GM18502 (cell line): Measurements from ENCODE around the gene ADGRL1.

Experiments used
- ATAC-seq: cut with Tn5 transposase; IDR thresholded peaks from one replicate; pipeline ENCODE4 v1.9.1; 2021; ENCODE audit warnings: mild to moderate bottlenecking; ENCODE audit not compliant: unreplicated experiment, poor library complexity

ADGRL1 gene

DNA sequence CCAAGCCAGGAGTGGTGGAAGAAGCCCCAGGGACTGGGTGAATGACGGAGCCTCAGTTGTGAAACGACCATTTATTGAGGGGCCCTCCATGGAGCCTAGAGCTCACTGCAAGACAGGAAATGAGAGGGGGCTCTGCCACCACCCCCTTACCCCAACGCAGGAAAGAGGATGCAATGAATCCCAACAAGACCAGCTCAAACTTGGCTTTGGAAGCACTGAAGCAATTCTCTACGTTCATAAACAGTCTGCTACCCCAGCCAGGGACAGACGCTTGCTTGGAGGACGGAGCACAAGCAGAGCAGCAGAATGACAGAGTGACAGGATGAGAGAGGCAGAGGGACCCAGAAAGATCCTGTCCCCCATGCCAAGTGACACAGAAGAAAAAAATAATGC lies 89.4 kb downstream of the ADGRL1 start:
- ATAC-seq = no peak

DNA sequence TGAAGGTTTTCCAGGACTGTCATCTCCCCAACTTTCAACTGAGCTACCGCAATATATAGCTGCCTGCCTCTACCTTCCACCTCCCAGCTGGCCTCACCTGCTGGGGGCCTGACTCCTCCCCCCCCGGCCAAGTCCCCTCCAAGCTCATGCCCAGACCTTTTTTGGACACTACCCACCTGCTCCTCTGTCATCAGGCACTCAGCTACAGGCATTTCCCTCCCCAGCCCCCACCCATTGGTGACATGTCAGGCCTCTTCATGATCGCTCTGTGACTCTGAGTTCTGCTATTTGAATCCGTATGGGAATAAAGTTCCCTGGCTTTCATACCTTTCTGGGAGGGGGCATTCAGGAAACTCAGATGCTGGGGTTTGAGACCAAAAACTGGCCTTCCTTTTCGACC lies 90.2 kb downstream of the ADGRL1 start:
- no peak for ATAC-seq

DNA sequence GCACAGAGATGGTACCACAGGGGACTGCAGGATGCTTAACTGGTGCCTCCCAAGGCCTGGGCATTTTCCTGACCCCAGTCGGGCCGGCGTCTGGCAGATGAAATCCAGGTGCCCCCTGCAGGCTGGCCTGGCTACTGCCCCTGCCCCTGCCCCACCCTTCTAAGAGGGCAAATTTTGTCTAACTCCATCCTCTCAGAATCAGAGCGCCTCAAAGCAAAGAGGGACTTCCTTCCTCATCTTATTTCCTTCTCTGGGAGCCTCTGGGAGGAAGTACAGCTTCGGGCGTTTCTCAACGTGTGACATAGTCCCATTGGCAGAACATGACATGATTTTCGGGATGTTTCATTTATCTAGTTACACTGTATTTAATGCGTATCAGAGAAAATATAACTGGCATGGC lies 91.1 kb downstream of the ADGRL1 start:
- no peak for ATAC-seq

DNA sequence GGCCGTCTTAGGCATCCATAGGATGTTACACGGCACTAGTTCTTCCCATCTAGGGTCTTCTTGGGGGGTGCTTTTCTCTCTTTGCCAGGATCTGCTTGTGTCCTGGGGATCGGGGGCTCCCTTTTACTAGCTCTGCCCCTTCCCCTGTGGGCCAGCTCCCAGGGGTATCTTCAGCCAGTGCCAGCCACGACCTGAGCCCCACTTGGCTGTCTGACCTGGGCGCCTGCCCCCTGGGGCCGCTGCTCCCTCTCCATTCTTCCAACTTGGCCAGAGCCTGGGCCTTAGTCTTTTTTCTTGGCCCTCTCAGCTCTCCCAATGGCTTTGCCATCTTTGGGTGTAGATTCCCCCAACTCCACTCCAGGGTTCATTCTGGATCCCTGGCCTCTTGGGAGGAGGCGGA lies 91.5 kb downstream of the ADGRL1 start:
- no peak for ATAC-seq

DNA sequence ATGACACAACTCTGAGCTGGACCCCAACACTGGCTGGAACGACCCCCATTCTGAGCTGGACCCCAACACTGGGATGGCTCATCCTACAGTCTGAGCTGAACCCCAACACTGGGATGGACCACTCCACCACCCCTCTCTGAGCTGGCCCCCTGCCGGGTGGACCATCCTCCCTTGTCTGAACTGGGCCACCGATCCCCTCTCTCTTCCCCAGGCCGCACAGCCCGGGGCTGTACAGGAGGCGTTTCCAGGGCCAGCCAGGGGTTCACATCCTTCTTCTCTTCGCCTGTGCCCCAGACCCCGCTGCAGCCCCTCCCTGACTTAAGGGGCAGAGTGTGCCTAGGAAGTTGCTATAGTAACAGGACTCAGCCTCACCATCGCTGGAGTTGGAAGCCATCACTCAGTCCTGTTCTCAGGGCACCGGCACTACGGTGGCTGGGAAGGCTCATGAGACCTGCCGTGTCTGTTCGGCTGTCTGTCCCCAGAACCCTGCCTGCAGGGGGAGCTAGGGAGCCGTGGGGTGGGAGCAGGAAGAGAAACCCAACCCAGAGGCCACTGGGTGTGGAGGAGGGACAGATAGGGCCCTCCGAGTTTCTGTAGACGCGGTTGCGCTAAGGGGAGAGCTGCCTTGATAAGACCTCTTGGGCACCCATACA lies 92.1 kb downstream of the ADGRL1 start:
- ATAC-seq = no peak

DNA sequence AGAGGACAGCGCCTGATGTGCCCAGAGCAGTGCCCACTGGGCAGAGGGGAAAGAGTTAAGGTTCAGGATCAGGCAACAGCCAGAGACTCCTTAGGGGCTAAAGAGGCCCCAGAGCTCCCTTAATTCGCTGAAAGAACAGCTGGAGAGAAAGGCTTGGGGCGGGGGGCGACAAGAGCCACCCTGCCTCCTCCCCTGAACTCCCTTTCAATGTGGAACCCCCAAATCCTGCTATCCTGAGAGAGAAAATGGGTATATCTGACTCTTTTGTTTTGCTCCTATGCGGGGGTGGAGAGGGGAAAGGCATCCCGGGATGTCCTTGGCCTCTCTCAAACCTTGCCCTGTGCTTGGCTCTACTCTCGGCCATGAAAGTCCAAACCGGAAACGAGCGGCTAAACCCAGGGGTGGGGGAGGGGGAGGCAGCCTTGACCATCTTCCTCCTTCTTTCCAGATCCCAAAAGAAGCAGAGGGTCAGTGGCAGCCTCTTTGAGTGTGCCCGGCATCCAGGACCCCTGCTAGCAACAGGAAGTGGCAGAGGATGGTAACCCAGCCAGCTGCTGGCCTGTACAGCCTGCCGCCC lies 93.1 kb downstream of the ADGRL1 start:
- no peak for ATAC-seq

DNA sequence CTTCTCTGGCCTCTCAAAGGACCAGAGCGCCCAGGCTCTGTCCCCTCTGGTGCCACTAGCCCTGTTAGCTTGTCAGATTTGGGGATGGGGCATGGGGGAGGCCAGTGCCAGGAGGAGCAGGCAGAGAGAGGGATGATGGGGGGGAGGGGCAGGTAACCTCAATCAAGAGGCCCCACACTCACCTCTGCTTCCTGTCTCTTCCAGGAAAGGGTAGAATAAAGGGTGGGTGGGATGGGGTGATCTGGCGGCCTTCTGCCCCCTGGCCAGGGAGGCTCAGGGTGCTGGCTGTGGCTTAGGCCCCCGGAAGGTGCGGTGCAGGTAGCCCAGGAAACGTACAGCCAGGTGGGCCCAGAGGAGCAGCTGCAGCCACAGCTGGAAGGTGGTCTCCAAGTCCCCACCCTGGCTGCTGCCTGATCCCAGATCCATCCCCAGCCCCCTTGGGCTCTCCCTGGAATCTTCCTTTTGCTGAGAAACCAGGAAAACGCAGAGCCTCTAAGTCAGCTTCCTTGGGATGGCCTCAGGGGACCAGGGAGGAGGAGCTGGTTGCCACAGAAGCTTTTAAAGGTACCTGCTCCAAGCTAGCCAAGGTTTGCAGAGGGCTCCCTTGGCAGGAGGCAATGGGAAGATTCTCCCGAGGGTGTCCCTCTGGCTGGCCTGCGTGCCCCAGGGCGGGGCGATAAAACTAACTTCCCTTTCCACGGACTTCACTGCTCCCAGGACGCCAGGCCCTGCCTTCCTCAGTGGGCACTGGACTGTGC lies 93.7 kb downstream of the ADGRL1 start:
- ATAC-seq = no peak

DNA sequence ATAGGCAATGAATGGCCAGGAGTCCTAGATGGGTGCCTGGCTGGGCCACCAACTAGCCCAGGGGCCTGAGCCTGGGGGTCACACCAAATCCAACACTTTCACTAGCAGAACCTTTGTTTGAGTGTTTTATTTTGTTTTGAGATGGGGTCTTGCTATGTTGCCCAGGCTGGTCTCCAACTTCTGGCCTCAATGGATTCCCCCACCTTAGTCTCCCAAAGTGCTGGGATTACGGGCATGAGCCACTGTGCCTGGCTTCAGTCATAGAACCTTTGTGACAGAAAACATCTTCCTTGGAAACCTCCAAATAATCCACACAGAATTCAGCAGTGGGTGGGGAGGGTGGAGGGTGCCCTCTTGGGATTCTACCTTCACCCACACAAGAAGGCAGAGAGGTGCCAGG lies 94.5 kb downstream of the ADGRL1 start:
- ATAC-seq = no peak

DNA sequence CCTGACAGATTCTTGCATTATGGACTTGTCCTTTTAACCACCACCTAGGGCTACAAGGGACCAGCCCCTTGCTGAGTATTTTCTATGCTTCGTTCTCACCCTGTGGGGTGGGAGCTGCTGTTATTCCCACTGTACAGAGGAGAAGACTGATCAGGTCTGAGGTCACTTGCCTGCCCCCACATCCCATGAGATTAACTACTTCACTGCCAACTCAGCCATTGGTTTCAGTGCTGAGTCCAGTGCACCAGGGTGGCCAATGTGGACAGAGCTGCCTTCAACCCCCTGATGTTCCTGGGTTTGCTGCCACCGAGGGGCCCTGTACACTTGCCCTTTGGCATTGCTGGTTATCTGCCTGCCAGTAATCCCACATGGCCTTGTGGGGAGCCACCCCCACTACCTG lies 95.3 kb downstream of the ADGRL1 start:
- no peak for ATAC-seq

DNA sequence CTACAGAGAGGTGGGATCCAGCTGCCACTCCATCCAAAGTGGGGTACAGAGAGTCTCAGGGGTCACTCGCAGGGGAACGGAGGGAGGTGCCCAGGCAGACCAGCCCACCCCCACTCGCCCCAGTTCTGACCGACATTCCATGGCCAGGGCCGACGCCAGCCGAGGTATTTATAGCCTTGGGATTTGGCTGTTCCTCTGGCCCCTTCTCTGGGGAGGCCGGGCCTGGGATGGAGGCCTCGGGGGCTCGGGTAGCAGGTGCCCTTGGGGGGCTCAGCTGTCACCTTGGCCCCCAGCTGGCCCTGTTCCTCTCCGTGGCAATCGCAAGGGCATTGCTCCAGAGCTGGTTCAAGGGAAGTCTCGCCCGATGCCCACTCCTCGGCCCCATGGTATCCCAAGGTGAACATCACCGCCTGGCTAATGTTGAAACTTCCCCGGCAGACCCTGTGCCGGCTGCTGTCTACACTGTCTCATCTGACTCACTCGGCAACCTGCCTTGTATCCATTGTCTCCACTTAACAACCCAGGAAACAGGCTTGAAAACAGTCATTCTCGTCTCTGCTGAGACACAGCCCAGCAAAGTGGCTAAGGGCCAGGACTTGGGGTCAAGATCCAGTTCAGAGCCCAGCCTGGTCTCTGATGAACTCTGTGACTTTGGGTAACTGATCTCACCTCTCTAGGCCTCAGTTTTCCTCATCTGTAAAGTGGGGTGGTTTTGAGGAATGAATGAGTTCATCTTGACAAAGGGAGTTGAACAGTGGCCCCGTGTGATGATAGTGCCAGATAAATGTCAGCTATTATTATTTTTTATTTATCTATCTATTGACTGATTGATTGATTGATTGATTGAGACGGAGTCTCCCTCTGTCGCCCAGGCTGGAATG lies 98.1 kb downstream of the ADGRL1 start:
- no peak for ATAC-seq

DNA sequence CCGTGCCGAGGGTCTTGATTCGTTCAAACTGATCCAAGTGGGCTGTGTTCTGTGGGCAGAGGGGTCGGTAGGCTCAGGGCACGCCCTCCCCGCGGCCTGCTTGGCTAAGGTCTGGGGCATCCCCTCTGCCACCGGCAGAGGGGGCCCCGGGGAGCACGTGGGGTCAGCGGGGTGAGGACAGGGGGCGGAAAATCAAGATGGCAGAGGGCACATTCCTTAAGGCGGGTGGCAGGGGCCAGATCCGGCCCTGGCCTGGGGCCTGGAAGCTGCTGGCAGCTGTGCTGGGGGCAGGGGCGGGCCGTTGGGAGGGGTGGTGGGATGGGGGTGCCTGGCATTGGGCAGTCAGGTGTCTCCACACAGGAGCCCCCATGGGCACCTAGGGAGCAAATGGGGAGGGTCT lies 99.1 kb downstream of the ADGRL1 start:
- no peak for ATAC-seq

DNA sequence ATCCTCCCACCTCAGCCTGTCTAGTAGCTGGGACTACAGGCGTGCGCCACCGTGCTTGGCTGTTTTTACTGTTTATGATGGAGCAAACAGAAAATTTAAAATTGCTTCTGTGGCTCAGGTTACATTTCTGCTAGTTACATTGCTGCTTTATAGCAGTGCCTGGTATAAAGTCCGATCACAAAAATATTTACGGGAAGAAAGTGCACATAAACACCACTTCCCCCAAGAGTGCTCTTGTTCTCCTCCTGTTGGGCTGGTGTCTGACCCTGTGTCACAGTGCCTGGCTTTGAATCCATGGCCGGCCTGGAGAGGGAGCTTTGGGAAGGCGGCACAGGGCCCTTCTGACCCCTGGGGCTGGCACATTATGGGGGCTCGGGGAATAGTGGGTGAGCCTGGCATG lies 100.3 kb downstream of the ADGRL1 start:
- ATAC-seq = no peak

DNA sequence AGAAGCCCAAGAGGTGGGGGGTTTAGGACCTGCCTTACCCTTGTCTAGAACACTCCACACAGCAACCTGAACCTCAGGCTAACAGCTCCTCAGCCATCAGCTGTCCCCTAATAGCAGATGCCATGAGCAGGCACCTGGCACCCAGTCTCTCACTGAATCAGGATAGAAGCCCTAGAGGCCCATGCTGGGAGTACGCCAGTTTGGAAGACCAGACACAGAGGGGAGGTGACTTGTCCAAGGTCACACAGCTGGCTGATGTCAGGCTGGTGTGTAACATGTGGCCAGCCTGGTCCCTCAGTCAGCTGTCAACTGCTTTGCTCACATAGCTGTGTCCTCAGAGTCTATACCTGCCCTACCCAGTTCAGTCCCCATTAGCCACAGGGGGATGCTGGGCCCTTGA lies 102.7 kb downstream of the ADGRL1 start:
- ATAC-seq = no peak

DNA sequence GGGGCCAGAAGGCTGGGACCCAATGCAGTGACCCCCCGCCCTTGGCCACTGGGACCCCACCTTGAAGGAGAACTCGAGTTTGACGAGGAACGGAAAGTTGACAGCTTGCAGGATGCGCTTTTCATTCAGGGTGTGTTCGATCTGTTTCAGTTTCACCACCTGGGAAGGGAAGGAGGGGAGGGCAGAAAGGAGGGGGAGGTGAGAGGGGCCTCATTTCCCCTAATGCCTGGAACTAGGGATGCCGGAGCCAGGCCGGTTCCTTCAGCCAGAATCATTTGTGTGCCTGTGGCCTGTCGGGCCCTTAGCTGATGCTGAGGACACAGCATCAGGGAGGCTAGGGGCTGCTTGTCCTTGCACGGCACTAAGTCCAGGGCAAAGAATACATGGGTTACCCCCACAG lies 103.2 kb downstream of the ADGRL1 start:
- no peak for ATAC-seq

DNA sequence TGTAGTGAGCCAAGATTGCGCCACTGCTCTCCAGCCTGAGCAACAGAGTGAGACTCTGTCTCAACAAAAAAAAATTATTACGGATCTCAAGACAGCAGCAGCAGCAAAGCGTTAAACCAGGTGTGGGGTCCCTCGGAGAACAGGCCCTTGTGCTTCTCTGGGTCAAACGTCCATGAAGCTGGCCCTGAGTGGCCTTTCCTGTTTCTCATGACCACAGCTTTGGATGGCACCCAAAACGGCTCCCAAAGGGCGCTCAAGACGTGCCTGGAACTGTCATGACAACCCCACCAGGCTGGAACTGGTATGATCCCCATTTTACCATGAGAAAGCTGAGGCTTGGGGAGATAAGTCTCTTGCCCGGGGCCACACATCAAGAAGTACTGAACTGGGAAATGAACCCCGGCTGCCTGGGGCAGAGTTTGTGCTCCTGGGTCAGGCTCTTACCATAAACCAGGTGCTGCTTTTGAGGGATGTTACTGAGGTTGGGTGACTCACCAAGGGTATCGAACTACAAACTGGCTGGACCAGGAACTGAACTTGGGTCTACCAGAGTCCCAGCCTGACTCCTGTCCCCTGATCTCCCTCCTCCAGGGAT lies 103.8 kb downstream of the ADGRL1 start:
- ATAC-seq = no peak

DNA sequence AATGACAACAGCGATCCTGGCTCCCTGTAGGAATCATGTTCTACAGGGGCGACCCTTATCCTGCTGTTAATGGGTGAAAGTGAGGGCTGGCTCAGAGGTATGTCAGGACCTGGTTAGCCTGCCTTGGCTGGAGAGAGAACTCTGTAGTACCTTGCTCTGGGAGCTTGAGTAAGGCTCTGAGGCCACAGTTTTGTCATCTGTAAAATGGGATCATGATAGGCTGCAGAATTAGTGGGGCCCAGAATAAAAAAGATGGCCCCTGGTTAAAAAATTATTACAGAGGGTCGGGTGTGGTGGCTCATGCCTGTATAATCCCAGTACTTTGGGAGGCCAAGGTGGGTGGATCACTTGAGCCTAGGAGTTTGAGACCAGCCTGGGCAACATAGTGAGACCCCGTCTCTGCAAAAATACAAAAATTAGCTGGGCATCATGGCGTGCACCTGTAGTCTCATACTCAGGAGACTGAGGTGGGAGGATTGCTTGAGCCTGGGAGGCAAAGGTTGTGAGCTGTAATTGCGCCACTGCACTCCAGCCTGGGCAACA lies 104.9 kb downstream of the ADGRL1 start:
- ATAC-seq = no peak
